H9 (cell line): ENCODE measurements around the gene RHBDF1. TPM values are rescaled to one million over a fixed set of nuclear protein-coding genes. Genes with fewer than 3 reads are reported as not detected.

ENCODE experiments used
- DNase-seq: peaks from one replicate; pipeline ENCODE4 v3.0.0-alpha.2; 2017
- H2AFZ ChIP-seq: one replicate; pipeline ENCODE4 v1.6.1; 2013; ENCODE audit warnings: mild to moderate bottlenecking, low read length, control low read depth, moderate library complexity
- H2AK5ac ChIP-seq: 2 replicates; pipeline ENCODE4 v1.6.1; 2013; ENCODE audit warnings: low read length, control low read depth, mixed read lengths; ENCODE audit not compliant: insufficient read length
- H2BK120ac ChIP-seq: one replicate; pipeline ENCODE4 v1.6.1; 2013; ENCODE audit warnings: low read depth, mild to moderate bottlenecking, low read length, control low read depth, inconsistent platforms; ENCODE audit not compliant: poor library complexity, severe bottlenecking
- H2BK12ac ChIP-seq: 2 replicates; pipeline ENCODE4 v1.6.1; 2013; ENCODE audit warnings: low read length, control low read depth, mixed read lengths, low read depth; ENCODE audit not compliant: insufficient read length
- H2BK15ac ChIP-seq: 2 replicates; pipeline ENCODE4 v1.6.1; 2013; ENCODE audit warnings: low read depth, low read length, control low read depth
- H2BK20ac ChIP-seq: one replicate; pipeline ENCODE4 v1.6.1; 2013; ENCODE audit warnings: low read depth, mild to moderate bottlenecking, low read length, control low read depth, inconsistent platforms; ENCODE audit not compliant: poor library complexity, severe bottlenecking
- H2BK5ac ChIP-seq: 2 replicates; pipeline ENCODE4 v1.6.1; 2013; ENCODE audit warnings: low read length, control low read depth, mixed read lengths; ENCODE audit not compliant: insufficient read length
- H3K14ac ChIP-seq: 2 replicates; pipeline ENCODE4 v1.6.1; 2013; ENCODE audit warnings: low read length, control low read depth; ENCODE audit not compliant: insufficient read depth
- H3K18ac ChIP-seq: 2 replicates; pipeline ENCODE4 v1.6.1; 2013; ENCODE audit warnings: low read depth, mild to moderate bottlenecking, mixed read lengths, low read length, control low read depth; ENCODE audit not compliant: insufficient read length
- H3K23ac ChIP-seq: 2 replicates; pipeline ENCODE4 v1.6.1; 2013; ENCODE audit warnings: low read length, control low read depth, mixed read lengths, low read depth; ENCODE audit not compliant: insufficient read length
- H3K23me2 ChIP-seq: 2 replicates; pipeline ENCODE4 v1.6.1; 2013; ENCODE audit warnings: low read depth, mild to moderate bottlenecking, mixed read lengths, low read length, control low read depth; ENCODE audit not compliant: insufficient read length, poor library complexity, severe bottlenecking
- H3K27ac ChIP-seq: 2 replicates; pipeline ENCODE4 v1.5.1; 2013; ENCODE audit warnings: low read length, control low read depth, mixed read lengths, low read depth; ENCODE audit not compliant: insufficient read length
- H3K27me3 ChIP-seq: 2 replicates; pipeline ENCODE4 v1.6.1; 2013; ENCODE audit warnings: low read length, control low read depth, inconsistent platforms; ENCODE audit not compliant: insufficient read depth
- H3K4ac ChIP-seq: 2 replicates; pipeline ENCODE4 v1.6.1; 2013; ENCODE audit warnings: low read depth, mild to moderate bottlenecking, control low read depth, inconsistent platforms, low read length, moderate library complexity
- H3K4me1 ChIP-seq: 2 replicates; pipeline ENCODE4 v1.6.1; 2013; ENCODE audit warnings: low read length, control low read depth, inconsistent platforms; ENCODE audit not compliant: insufficient read depth
- H3K4me2 ChIP-seq: 2 replicates; pipeline ENCODE4 v1.6.1; 2013; ENCODE audit warnings: low read length, control low read depth, mixed read lengths; ENCODE audit not compliant: insufficient read length, insufficient read depth
- H3K56ac ChIP-seq: 2 replicates; pipeline ENCODE4 v1.6.1; 2013; ENCODE audit warnings: low read depth, mild to moderate bottlenecking, mixed read lengths, low read length, control low read depth; ENCODE audit not compliant: insufficient read length
- H3K79me1 ChIP-seq: 2 replicates; pipeline ENCODE4 v1.6.1; 2013; ENCODE audit warnings: low read depth, mild to moderate bottlenecking, moderate library complexity, low read length, control low read depth, inconsistent platforms; ENCODE audit not compliant: insufficient read depth, poor library complexity, severe bottlenecking
- H3K79me2 ChIP-seq: 2 replicates; pipeline ENCODE4 v1.6.1; 2013; ENCODE audit warnings: low read length, control low read depth, inconsistent platforms; ENCODE audit not compliant: insufficient read depth
- H3K9ac ChIP-seq: 2 replicates; pipeline ENCODE4 v1.6.1; 2013; ENCODE audit warnings: low read length, control low read depth, mixed read lengths; ENCODE audit not compliant: insufficient read length; ENCODE audit errors: extremely low read depth
- H3K9me3 ChIP-seq: one replicate; pipeline ENCODE4 v1.6.1; 2013; ENCODE audit warnings: low read depth, low read length, inconsistent platforms; ENCODE audit not compliant: control insufficient read depth
- H3T11ph ChIP-seq: one replicate; pipeline ENCODE4 v1.6.1; 2013; ENCODE audit warnings: mild to moderate bottlenecking, low read length, control low read depth, inconsistent platforms
- H4K20me1 ChIP-seq: one replicate; pipeline ENCODE4 v1.6.1; 2013; ENCODE audit not compliant: control insufficient read depth, insufficient read length, insufficient read depth
- H4K5ac ChIP-seq: 2 replicates; pipeline ENCODE4 v1.6.1; 2013; ENCODE audit warnings: low read depth, mild to moderate bottlenecking, mixed read lengths, low read length, control low read depth; ENCODE audit not compliant: insufficient read length
- H4K8ac ChIP-seq: replicated peaks from 2 replicates; pipeline ENCODE4 v1.6.1; 2013; ENCODE audit warnings: low read length, control low read depth, mixed read lengths, low read depth; ENCODE audit not compliant: insufficient read length
- H4K91ac ChIP-seq: 2 replicates; pipeline ENCODE4 v1.6.1; 2013; ENCODE audit warnings: low read depth, mild to moderate bottlenecking, moderate library complexity, mixed read lengths, low read length, control low read depth; ENCODE audit not compliant: insufficient read length
- H3K27ac Mint-ChIP-seq, 3 experiments: 2 replicates in 2 of 3; 3 replicates in 1 of 3; pipeline ENCODE4 v1.8.0; 2020 to 2021; ENCODE audit warnings: mixed read lengths in 3 of 3, mild to moderate bottlenecking in 1 of 3, moderate library complexity in 1 of 3
- H3K27me3 Mint-ChIP-seq: 2 replicates; pipeline ENCODE4 v1.8.0; 2021; ENCODE audit warnings: low read depth, mild to moderate bottlenecking, moderate library complexity, mixed read lengths
- H3K36me3 Mint-ChIP-seq, 3 experiments: 2 replicates in 2 of 3; 3 replicates in 1 of 3; pipeline ENCODE4 v1.8.0; 2020 to 2021; ENCODE audit warnings: low read depth in 3 of 3, mixed read lengths in 3 of 3; ENCODE audit not compliant: insufficient read depth in 1 of 3
- H3K4me1 Mint-ChIP-seq, 2 experiments: 2 replicates each; pipeline ENCODE4 v1.8.0; 2020; ENCODE audit warnings: mixed read lengths in 2 of 2
- H3K4me3 Mint-ChIP-seq, 2 experiments: 2 replicates in 1 of 2; 3 replicates in 1 of 2; pipeline ENCODE4 v1.8.0; 2020 to 2021; ENCODE audit warnings: mild to moderate bottlenecking in 2 of 2, mixed read lengths in 2 of 2, moderate library complexity in 1 of 2
- H3K9me3 Mint-ChIP-seq, 2 experiments: 2 replicates in 1 of 2; 3 replicates in 1 of 2; pipeline ENCODE4 v1.8.0; 2020; ENCODE audit warnings: mild to moderate bottlenecking in 2 of 2, mixed read lengths in 2 of 2, moderate library complexity in 1 of 2
- CTCF ChIP-seq: fragments of 200-600 bp; sonication (generic); conservative IDR thresholded peaks from 3 replicates; pipeline ENCODE4 v1.8.0; 2021; ENCODE audit warnings: antibody characterized with exemption, mild to moderate bottlenecking
- WGBS: extraction: QIAGEN DNeasy Blood & Tissue Kit; methylation state at CpG from one replicate; pipeline ENCODE4 v1.1.7; 2013; ENCODE audit warnings: missing lambda C conversion rate, low lambda C conversion rate, mixed read lengths; ENCODE audit not compliant: insufficient read length; ENCODE audit errors: extremely low coverage; 5-methylcytosine and 5-hydroxymethylcytosine counted together
- total RNA-seq: library from RNA; stranded (reverse); gene quantifications from 2 replicates; pipeline ENCODE4 v1.2.1, GENCODE V29; 2021

RHBDF1 gene
- total RNA-seq, 1 experiment from 2014 or later = 34.6 TPM

- DNase-seq = no peak
- Mint-ChIP-seq H3K36me3 (peaks cover 2 to 31% (median 5%) of the 10 kb centered on the region in 3 experiments; a peak in 3 of 7 replicates), H3K4me3 (no peak overlapping the region)
These were observed 28.6 kb upstream of the RHBDF1 start for GRCh38 chr16:100989-101388.

More at GRCh38 chr16:100989-101388, 28.6 kb upstream of the RHBDF1 start:
- Histone ChIP-seq H2AK5ac (no peak overlapping the region), H4K8ac (no peak overlapping the region), H2BK5ac (no peak overlapping the region), H3K79me1 (no peaks in the 10 kb centered on the region), H4K91ac (no peak overlapping the region), H3K23me2 (no peaks in the 10 kb centered on the region), H3K4me2 (no peak overlapping the region), H4K5ac (no peak overlapping the region), H3K23ac (no peak overlapping the region), H3K4me1 (no peaks in the 10 kb centered on the region), H2BK20ac (no peak overlapping the region), H3K18ac (no peak overlapping the region), H3K27ac (no peak overlapping the region), H2AFZ (no peak overlapping the region), H2BK12ac (no peak overlapping the region), H3K27me3 (no peaks in the 10 kb centered on the region), H4K20me1 (no peaks in the 10 kb centered on the region), H3T11ph (no peak overlapping the region), H3K9ac (no peak overlapping the region), H2BK15ac (no peak overlapping the region), H3K9me3 (no peaks in the 10 kb centered on the region), H3K14ac (no peak overlapping the region; the same call in 1 of the 2 replicates), H3K79me2 (no peaks in the 10 kb centered on the region), H3K4ac (no peak overlapping the region), H2BK120ac (no peak overlapping the region), H3K56ac (no peak overlapping the region)
- TF ChIP-seq CTCF = no peak
- Mint-ChIP-seq H3K9me3 (no peaks in the 10 kb centered on the region; a peak in 1 of 5 replicates), H3K27ac (peak overlapping the region in 1 of 3 experiments; percentile 68; a peak in 2 of 7 replicates), H3K27me3 (no peaks in the 10 kb centered on the region), H3K4me1 (no peaks in the 10 kb centered on the region)
- WGBS = no CpG with 5 or more reads among the region's 5 CpGs
